GM10847 (cell line): ENCODE measurements around the gene WIPI1.

ENCODE experiments used
- POLR2A ChIP-seq: IDR thresholded peaks from 2 replicates; pipeline ENCODE4 v1.6.1; 2011; ENCODE audit not compliant: insufficient read length; ENCODE audit errors: extremely low read depth

The WIPI1 gene

DNA sequence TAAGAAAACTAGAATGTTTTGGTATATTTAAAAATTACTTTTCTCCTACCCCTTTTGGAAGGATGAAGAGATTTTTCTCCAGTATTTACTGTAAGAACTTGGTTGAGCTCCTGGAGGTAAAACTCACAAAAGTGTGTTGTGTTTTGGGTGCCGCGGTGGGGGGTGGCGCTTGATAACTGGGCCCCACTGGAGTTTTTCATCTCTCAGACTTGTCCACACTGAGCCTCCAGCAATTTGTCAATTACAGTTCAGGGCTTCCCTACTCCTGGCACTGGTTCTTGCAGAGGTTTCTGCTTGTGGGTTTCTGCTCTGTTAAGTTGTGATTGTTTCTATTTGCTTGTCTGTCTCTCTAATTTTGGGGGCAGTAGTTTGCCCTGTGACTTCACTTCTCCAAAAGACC is 40.0 kb downstream of the WIPI1 start:
- TF ChIP-seq POLR2A = no peak

DNA sequence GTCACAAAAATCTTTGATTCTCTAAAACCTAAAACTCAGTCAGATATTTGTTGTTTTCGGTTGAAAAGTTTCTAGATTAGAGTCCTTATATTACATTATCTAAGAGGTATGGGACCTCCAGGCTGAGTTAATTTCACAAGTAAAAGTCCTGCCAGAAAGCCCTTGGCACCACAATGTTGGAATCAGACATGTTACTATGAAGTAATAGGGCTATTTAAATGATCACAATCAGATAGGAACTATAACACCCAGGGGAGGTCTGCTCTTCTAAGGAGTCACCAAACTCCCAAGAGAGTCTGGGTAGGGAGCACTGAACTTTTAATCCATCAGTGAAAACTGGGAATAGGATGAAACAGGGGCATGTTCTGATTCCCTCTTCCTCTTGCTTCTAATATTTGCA is 54.2 kb downstream of the WIPI1 start:
- TF ChIP-seq POLR2A = no peak

DNA sequence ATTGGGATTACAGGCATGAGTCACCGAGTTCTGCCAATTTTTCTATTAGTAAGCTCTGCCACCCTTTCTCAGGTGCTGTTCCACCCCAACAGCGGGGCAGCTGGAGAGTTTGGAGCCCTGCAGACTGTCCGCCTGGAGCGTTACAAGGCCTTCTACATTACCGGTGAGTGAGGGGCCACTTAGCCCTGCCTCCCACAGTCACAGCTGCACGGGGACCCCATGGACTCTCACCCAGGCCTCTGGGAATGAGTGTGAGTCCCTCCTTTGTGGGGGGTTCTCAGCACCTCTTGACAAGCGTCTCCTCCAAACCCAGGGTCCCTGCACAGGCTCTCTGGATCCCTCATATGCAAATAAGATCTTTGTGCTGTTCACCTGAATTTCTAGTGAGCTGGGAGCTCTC is 56.0 kb downstream of the WIPI1 start:
- no peak for TF ChIP-seq POLR2A

DNA sequence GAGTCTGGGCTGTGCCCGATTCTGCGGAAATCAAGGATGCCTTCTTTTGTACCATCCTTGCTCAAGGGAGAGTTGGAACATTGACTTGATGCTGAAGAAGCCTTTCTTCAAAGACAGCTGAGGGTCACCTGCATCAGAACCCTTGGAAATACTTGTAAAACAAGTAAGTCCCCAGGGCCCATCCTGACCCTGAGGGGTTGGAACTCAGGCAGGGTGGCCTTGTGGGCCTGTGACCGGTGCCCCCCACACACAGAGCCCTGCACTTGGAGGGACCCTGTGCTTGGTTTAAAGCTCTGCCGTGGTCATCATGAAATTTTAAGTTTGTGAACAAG is 56.9 kb downstream of the WIPI1 start:
- TF ChIP-seq POLR2A = no peak

DNA sequence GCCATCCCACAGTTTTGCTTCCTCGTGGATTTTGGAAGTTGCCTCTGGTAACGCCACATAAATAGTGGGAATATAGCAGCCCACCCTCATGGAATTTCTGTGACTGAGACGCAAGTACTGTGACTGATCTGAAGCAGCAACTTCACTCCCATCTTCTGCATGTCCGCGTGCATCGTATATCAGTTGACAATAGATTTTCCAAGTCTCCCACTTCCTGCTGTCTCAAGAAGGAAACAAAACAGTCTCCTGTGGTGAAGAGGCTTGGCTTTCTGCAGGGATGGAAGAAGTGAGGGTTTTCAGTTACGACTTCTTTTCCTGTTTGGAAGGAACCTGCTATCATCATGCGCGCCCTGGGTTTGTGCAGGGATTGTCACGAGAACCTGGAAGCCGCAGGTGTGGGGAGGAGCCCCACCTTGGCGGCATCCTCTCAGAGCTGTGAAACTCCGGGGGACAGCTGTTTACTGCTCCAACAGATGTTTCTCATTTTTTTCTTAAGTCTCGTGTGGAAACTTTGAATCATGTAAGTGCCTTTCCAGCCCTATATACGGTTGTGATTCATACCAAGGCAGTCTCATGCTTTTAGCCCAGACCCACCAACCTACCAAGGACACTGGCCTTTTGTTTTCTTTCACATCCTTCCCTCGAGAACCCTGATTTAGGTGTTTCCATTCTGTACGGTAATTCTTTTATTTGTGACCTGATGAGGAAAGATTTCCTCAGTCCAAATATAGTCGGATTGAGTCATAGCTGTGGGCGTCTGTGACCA is 57.5 kb downstream of the WIPI1 start:
- TF ChIP-seq POLR2A = no peak

DNA sequence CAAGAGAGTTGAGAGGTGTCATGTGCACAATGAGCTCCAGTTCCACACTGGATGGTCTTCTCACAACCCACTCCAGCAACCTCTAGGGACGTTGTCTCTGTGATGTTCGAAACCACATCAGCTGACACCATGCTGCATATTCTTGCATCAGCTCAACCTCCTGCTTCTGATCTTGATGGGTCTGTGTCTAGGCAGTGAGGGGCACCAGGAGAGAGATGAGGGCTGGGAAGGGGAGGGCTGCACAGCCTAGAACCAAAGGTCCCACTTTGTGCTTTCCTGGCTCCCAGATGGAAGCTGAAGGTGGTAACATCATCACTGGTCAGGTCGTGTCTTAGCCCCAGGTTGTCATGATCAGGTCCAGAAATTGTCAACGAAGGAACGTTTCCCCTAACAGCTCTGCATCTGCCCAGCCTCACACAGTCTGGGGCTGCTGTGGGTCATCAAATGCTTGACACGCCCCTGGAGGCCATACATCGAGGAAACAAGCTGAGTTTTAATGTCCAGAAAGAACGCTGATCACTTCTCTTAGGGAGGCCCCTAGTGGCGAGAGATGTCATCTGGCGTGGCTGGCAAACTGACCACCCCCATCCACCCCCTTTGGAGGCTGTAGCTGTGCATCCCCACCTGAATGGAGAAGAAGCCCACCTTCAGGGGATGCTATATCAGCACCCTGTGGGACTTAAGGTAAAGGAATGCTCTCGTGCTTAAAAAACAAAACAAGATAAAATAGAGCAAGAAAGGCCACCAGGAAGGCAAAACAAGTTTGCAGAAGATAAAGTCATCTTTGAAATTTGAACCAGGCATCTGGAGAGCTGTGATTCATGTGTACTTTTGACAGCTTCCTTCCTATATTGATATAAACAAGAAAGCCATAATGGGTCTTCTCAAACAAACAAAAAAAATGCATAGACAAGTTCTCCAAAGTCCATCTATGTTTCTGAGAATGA is 58.3 kb downstream of the WIPI1 start:
- TF ChIP-seq POLR2A = no peak

DNA sequence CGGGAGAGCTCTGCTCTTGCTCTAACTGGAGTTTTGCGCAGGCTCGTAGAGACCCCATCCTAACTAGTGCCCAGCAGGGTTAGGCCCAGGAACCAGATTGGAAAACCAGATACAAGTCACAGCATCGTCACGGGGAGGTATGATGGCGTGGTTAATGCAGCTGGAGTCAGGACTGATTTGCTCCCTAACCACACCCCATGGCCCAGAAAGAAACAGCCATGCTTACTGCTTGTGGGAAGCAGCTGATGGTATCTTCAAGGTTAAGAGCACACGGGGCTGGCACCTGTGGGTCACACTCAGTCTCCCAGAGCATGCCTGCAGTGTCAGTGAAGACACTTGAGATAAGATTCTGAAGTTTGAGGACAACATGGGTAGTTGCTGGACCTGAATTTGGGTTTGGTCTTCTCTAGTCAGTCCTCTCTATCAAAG is 60.2 kb downstream of the WIPI1 start:
- TF ChIP-seq POLR2A = no peak

DNA sequence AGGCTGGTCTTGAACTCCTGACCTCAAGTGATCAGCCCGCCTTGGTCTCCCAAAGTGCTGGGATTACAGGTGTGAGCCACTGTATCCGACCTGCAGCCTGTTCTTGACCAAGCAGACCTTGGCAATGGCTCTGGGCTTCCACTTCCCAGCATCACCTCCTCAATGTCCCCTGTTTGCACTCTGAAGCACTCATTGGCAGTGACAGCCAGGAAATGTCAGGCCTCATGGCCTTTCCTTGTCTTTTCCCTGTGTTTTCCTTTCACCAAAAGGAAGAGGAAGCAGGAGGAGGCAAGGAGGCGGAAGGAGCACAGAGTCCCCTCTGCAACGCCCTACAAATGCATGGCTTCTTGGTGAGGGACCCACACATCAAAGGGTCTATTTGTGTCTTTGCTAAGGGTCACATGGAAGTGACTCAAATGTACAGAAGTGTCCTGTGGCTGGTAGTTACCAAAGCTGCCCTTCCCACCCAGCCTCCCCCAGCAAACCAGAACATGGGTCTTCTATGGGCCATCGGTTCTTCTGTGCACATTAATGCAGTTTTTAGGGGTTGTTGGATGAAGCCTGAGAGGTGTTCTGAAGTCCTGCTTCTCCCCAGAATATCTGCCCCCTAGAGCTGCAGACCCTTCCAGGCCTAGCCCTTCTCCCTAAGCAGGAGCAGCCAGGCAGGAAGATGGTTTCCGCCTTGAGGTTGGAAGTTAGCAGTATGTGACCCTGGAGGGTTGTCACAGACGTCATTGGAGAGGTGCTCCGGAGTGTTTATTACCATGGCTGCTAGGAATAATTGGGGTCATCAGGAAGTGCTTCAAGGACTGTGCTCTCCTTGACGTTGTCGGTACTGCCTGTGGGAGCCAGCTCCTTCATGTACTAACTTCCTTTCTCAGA is 60.8 kb downstream of the WIPI1 start:
- TF ChIP-seq POLR2A = no peak

DNA sequence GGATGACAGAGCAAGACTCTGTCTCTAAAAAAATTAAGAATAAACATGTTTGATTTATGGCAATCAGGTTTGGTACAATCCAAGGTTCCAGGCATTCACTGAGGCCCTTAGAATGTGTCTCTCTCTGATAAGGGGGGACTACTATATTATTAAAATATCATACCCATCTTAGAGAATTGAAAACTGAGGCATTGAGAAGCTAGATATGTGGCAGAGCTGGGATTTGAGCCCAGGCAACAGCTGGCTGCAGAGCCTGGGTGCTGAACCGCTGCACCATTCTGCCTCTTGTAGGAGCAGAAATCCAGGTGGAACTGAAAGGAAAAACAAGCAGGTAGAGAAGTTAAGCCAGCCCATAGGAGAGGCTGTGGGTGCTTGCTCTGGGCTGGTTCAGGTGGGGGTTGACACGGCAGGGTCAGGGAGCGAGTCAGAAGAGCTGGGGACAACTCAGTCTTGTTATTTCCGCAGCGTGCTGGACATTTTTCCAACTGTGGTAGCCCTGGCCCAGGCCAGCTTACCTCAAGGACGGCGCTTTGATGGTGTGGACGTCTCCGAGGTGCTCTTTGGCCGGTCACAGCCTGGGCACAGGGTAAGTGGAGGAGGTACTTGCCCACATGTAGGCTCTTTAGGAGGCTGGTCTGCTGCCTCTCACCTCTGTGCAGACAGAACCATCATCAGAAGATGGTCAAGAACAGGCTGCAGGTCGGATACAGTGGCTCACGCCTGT is 62.5 kb downstream of the WIPI1 start:
- TF ChIP-seq POLR2A = no peak

DNA sequence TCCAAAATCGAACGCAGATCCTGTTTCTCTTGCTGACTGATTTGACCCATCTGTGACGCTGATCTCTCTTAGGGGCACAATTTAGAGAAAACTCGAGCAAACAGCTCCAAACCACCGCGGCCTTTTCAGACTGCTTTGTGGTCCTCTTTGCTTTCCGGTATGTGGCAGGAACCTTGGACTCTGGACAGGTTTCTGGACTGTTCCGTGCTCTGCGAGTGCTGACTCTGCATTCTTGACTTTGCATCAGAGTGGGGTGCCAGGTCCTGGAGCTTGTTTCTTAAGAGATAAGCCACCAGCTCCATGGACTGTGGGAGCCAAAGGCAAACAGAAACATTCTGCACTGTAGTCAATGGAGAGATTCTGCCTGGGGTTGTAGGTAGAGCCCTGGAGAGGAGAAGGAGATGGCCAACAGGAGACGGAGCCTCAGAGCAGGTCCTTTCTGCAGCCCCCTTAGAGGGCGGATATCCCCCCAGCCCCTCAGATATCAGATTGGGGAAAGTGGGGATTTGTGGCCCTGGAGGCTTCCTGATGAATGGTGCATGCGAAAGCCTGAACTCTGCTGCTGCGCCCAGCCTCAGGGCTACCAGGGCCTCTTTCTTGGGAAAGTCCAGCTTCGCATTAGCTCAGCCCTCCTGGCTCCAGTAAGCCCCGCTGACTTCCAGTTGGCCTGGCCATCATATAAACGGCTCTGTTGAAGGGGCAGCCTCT is 65.6 kb downstream of the WIPI1 start:
- TF ChIP-seq POLR2A = no peak

DNA sequence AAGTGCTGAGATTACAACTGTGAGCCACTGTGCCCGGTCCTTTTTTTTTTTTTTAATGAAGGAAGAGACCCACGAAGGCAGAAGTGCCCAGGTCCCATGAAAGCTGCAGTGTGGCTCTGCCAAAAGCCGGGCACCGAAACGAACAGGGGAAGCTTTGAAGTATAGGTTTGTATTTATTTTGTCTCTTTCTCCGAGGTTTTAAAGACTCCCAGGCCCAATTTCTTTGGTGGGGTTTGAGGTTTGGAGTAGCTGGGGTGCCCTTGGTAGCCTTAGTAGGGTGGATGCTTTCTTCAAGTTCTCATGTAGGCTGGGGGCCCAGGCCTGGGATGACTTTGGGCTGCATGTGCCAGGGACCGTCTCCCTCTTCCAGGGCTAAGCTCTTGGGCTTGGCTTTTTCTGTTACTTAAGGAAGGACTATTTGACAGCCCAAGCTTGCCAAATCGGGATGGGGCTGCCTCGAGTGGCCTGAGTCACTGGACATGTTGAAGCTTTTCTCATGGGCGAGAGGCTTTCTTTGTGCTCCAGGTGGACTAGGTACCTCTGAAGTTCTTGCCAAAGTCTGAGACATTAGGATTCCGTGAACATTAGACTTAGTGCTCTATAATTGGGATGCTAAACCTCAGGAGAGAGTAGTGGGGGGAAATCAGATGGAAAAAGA is 66.3 kb downstream of the WIPI1 start:
- no peak for TF ChIP-seq POLR2A

DNA sequence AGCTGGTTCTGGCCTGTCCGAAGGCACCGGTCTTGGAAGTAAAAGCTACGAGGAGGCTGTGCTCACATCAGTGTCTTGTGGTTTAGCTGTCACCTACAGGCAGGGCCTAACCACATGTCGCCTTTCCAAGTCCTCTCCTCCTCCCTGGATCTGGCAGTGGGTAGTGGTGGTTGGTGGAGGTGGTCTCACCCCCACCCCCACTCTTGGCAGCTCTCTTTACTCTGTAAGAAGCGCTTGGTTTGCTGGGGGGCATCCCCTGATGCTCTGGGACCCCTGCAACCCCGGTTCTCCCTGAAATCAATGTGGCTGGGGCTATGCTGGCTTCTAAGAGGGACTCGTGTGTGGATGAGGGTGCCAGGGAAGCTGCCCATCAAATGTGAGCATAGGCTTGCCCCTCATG is 68.3 kb downstream of the WIPI1 start:
- no peak for TF ChIP-seq POLR2A

DNA sequence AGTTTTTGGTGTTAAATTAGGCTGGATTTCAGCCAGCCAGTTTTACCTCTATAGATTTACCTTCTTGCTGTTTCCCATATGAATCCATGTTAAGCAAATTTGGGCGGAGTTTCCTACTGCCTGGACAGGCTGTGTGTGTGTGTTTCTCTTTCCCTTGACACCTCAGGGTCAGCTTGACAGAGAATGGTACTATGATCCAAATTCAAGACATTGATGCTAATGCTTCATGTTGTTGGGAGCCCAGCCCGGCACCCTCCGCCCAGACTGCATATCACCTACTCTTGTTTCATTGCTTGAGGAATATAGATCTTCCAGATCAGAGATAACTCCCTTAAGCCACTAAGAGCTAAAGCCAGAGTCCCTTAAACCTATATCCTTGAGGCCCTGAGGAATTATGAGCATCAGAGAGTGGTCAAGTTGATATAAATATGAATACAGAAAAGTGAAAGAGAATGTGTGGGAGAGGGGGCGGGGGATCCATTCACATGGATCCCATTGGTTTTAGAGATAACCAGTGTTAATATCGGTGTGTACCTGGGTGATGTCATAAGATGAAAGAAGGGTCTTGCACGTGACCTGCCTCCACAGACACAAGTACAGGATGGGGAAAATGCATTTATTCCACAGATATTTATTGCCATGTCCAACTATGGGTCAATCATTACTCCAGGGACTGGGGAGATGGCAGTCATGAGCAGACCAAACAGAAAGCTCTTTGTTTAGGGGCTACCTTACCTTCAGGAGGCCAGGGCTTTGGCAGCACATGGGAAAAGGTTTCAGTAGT is 69.7 kb downstream of the WIPI1 start:
- TF ChIP-seq POLR2A = no peak
